Dendritic cell treated with granulocyte-macrophage colony-stimulating factor and Interleukin-4, amounts not matched to agents 40 ng/mL and 50 ng/mL, for 4 days (primary cell): Measurements from ENCODE around the gene SMS.

Experiments used
- H3K27ac Mint-ChIP-seq: one replicate; pipeline ENCODE4 v1.8.0; 2022; ENCODE audit warnings: mild to moderate bottlenecking, mixed read lengths
- H3K27me3 Mint-ChIP-seq: one replicate; pipeline ENCODE4 v1.8.0; 2022; ENCODE audit warnings: mild to moderate bottlenecking, mixed read lengths
- H3K36me3 Mint-ChIP-seq: one replicate; pipeline ENCODE4 v1.8.0; 2022; ENCODE audit warnings: low read depth, mixed read lengths
- H3K4me1 Mint-ChIP-seq: one replicate; pipeline ENCODE4 v1.8.0; 2022; ENCODE audit warnings: low read depth, mixed read lengths
- H3K4me3 Mint-ChIP-seq: one replicate; pipeline ENCODE4 v1.8.0; 2022; ENCODE audit warnings: mild to moderate bottlenecking, moderate library complexity, mixed read lengths
- H3K9me3 Mint-ChIP-seq: one replicate; pipeline ENCODE4 v1.8.0; 2022; ENCODE audit warnings: mixed read lengths
- intact Hi-C: fragments of 100-400 bp; cut with micrococcal nuclease; formaldehyde crosslinking; loops from one replicate; pipeline ENCODE4 v1.15.0; 2022

SMS gene

GRCh38 chrX:22012931-22013330, 72.4 kb downstream of the SMS start:
- no peak overlapping the region for H3K27ac Mint-ChIP-seq

GRCh38 chrX:22015139-22015750, 74.7 kb downstream of the SMS start:
- Mint-ChIP-seq H3K27me3 (no peaks in the 10 kb centered on the region), H3K9me3 (no peaks in the 10 kb centered on the region), H3K4me1 (no peaks in the 10 kb centered on the region), H3K4me3 (no peak overlapping the region), H3K27ac (no peak overlapping the region), H3K36me3 (no peaks in the 10 kb centered on the region)
- intact Hi-C loops = no loop called here

More at GRCh38 chrX:22012931-22013330, 72.4 kb downstream of the SMS start:
- Mint-ChIP-seq H3K36me3 (no peaks in the 10 kb centered on the region), H3K4me1 (no peaks in the 10 kb centered on the region), H3K9me3 (no peaks in the 10 kb centered on the region), H3K27me3 (no peaks in the 10 kb centered on the region), H3K4me3 (no peak overlapping the region)
- intact Hi-C loops = no loop called here

- Mint-ChIP-seq H3K9me3 (no peaks in the 10 kb centered on the region), H3K36me3 (no peaks in the 10 kb centered on the region), H3K4me3 (no peak overlapping the region), H3K27me3 (no peaks in the 10 kb centered on the region), H3K4me1 (no peaks in the 10 kb centered on the region), H3K27ac (no peak overlapping the region)
- intact Hi-C loops = no loop called here
Measured at GRCh38 chrX:22021751-22022324, 81.3 kb downstream of the SMS start.

- no peak overlapping the region for H3K4me3 Mint-ChIP-seq
- no peak overlapping the region for H3K27ac Mint-ChIP-seq
- intact Hi-C loops = no loop called here
Measured at GRCh38 chrX:22024577-22024976, 84.1 kb downstream of the SMS start.

GRCh38 chrX:22025751-22026150, 85.2 kb downstream of the SMS start:
- Mint-ChIP-seq H3K36me3 (no peaks in the 10 kb centered on the region), H3K4me3 (no peak overlapping the region), H3K27me3 (no peaks in the 10 kb centered on the region), H3K4me1 (no peaks in the 10 kb centered on the region), H3K27ac (no peak overlapping the region), H3K9me3 (no peaks in the 10 kb centered on the region)
- intact Hi-C loops = no loop called here

More at GRCh38 chrX:22024577-22024976, 84.1 kb downstream of the SMS start:
- Mint-ChIP-seq H3K36me3 (no peaks in the 10 kb centered on the region), H3K27me3 (no peaks in the 10 kb centered on the region), H3K4me1 (no peaks in the 10 kb centered on the region), H3K9me3 (no peaks in the 10 kb centered on the region)

- Mint-ChIP-seq H3K36me3 (no peaks in the 10 kb centered on the region), H3K27ac (no peak overlapping the region), H3K27me3 (no peaks in the 10 kb centered on the region), H3K4me1 (no peaks in the 10 kb centered on the region), H3K4me3 (no peak overlapping the region), H3K9me3 (no peaks in the 10 kb centered on the region)
- intact Hi-C loops = no loop called here
Measured at GRCh38 chrX:22026731-22027130, 86.2 kb downstream of the SMS start.

GRCh38 chrX:22032084-22032483, 91.6 kb downstream of the SMS start, which contains the start of gene PHEX:
TSS of gene PHEX (plus strand) at chrX:22032325. CDS start at chrX:22033006, 681 bp downstream.
- Mint-ChIP-seq H3K4me3 (no peak within 1 kb of the TSS), H3K9me3 (no peaks in the 10 kb centered on the region), H3K27ac (peak within 1 kb of the TSS; percentile 17), H3K27me3 (no peaks in the 10 kb centered on the region), H3K36me3 (no peaks in the 10 kb centered on the region), H3K4me1 (peaks cover 6% of the 10 kb centered on the region)
- intact Hi-C loops = no loop called here

- no peaks in the 10 kb centered on the region for H3K27me3 Mint-ChIP-seq
- H3K36me3 Mint-ChIP-seq = no peaks in the 10 kb centered on the region
- no peak overlapping the region for H3K4me3 Mint-ChIP-seq
- H3K9me3 Mint-ChIP-seq = no peaks in the 10 kb centered on the region
- intact Hi-C loops = no loop called here
- H3K27ac Mint-ChIP-seq = no peak overlapping the region
- H3K4me1 Mint-ChIP-seq = peaks cover 6% of the 10 kb centered on the region
Measured at GRCh38 chrX:22032506-22032905, 92.0 kb downstream of the SMS start.

- Mint-ChIP-seq H3K27ac (no peak overlapping the region), H3K4me1 (peaks cover 6% of the 10 kb centered on the region), H3K9me3 (no peaks in the 10 kb centered on the region), H3K27me3 (no peaks in the 10 kb centered on the region), H3K36me3 (no peaks in the 10 kb centered on the region), H3K4me3 (no peak overlapping the region)
- intact Hi-C loops = no loop called here
Measured at GRCh38 chrX:22033818-22034217, 93.3 kb downstream of the SMS start.

- H3K9me3 Mint-ChIP-seq = no peaks in the 10 kb centered on the region
- H3K4me1 Mint-ChIP-seq = peaks cover 6% of the 10 kb centered on the region
- H3K36me3 Mint-ChIP-seq = no peaks in the 10 kb centered on the region
- H3K27me3 Mint-ChIP-seq = no peaks in the 10 kb centered on the region
- no peak overlapping the region for H3K4me3 Mint-ChIP-seq
- intact Hi-C loops = no loop called here
- no peak overlapping the region for H3K27ac Mint-ChIP-seq
Measured at GRCh38 chrX:22035236-22035635, 94.7 kb downstream of the SMS start.

GRCh38 chrX:22037225-22037624, 96.7 kb downstream of the SMS start:
- no peaks in the 10 kb centered on the region for H3K36me3 Mint-ChIP-seq
- no peaks in the 10 kb centered on the region for H3K9me3 Mint-ChIP-seq
- no peak overlapping the region for H3K27ac Mint-ChIP-seq
- H3K4me1 Mint-ChIP-seq = peaks cover 3% of the 10 kb centered on the region
- H3K4me3 Mint-ChIP-seq = no peak overlapping the region
- H3K27me3 Mint-ChIP-seq = peaks cover 2% of the 10 kb centered on the region
- intact Hi-C loops = no loop called here

GRCh38 chrX:22037911-22038537, 97.5 kb downstream of the SMS start:
- H3K4me3 Mint-ChIP-seq = no peak overlapping the region
- H3K27ac Mint-ChIP-seq = no peak overlapping the region
- H3K27me3 Mint-ChIP-seq = peaks cover 2% of the 10 kb centered on the region
- no peaks in the 10 kb centered on the region for H3K36me3 Mint-ChIP-seq
- intact Hi-C loops = no loop called here
- no peaks in the 10 kb centered on the region for H3K4me1 Mint-ChIP-seq
- no peaks in the 10 kb centered on the region for H3K9me3 Mint-ChIP-seq

GRCh38 chrX:22039541-22039940, 99.0 kb downstream of the SMS start:
- Mint-ChIP-seq H3K4me3 (no peak overlapping the region), H3K36me3 (no peaks in the 10 kb centered on the region), H3K27ac (no peak overlapping the region), H3K27me3 (peaks cover 2% of the 10 kb centered on the region), H3K4me1 (no peaks in the 10 kb centered on the region), H3K9me3 (no peaks in the 10 kb centered on the region)
- intact Hi-C loops = no loop called here

- no peaks in the 10 kb centered on the region for H3K4me1 Mint-ChIP-seq
- no peaks in the 10 kb centered on the region for H3K9me3 Mint-ChIP-seq
- H3K27me3 Mint-ChIP-seq = peaks cover 2% of the 10 kb centered on the region
- no peak overlapping the region for H3K27ac Mint-ChIP-seq
- no peak overlapping the region for H3K4me3 Mint-ChIP-seq
- H3K36me3 Mint-ChIP-seq = no peaks in the 10 kb centered on the region
- intact Hi-C loops = no loop called here
Measured at GRCh38 chrX:22040184-22040583, 99.7 kb downstream of the SMS start.
